Measurements from ENCODE around the gene ZP4.

Gene ZP4

GRCh38 chr1:237902960-237903743 is 12.4 kb upstream of the ZP4 start:
- no peak overlapping the region for H3K4me3 ChIP-seq (ENCODE audit: low read length)
- H3K27ac ChIP-seq (ENCODE audit: low read depth, low read length), result no peak overlapping the region
- 92% methylated on average over 4 of the region's 4 CpGs for WGBS
- H3K27me3 ChIP-seq (ENCODE audit: insufficient read depth, low read length), result no peaks in the 10 kb centered on the region
- H3K4me1 ChIP-seq (ENCODE audit: insufficient read depth, low read length), result peaks cover 8% of the 10 kb centered on the region; the same call in 1 of the 2 replicates
- no peak overlapping the region for H3K9ac ChIP-seq (ENCODE audit: low read depth, low read length)
- H3K9me3 ChIP-seq (ENCODE audit: insufficient read depth, low read depth, low read length), result no peaks in the 10 kb centered on the region
- H3K36me3 ChIP-seq (ENCODE audit: insufficient read depth, low read length), result no peaks in the 10 kb centered on the region

- no peaks in the 10 kb centered on the region for H3K36me3 ChIP-seq (ENCODE audit: insufficient read depth, low read length)
- no peak overlapping the region for H3K4me3 ChIP-seq (ENCODE audit: low read length)
- H3K27me3 ChIP-seq (ENCODE audit: insufficient read depth, low read length), result no peaks in the 10 kb centered on the region
- H3K27ac ChIP-seq (ENCODE audit: low read depth, low read length), result no peak overlapping the region
- 93% methylated on average over 2 of the region's 5 CpGs for WGBS
- no peaks in the 10 kb centered on the region for H3K9me3 ChIP-seq (ENCODE audit: insufficient read depth, low read depth, low read length)
- H3K9ac ChIP-seq (ENCODE audit: low read depth, low read length), result no peak overlapping the region
- H3K4me1 ChIP-seq (ENCODE audit: insufficient read depth, low read length), result peaks cover 8% of the 10 kb centered on the region; the same call in 1 of the 2 replicates
These were observed 10.7 kb upstream of the ZP4 start for GRCh38 chr1:237901299-237901934.

GRCh38 chr1:237895630-237896029 is 4.9 kb upstream of the ZP4 start:
- no peak overlapping the region for H3K4me3 ChIP-seq (ENCODE audit: low read length)
- H3K4me1 ChIP-seq (ENCODE audit: insufficient read depth, low read length), result peaks cover 3% of the 10 kb centered on the region; the same call in 1 of the 2 replicates
- no peak overlapping the region for H3K27ac ChIP-seq (ENCODE audit: low read depth, low read length)
- H3K36me3 ChIP-seq (ENCODE audit: insufficient read depth, low read length), result no peaks in the 10 kb centered on the region
- H3K9ac ChIP-seq (ENCODE audit: low read depth, low read length), result no peak overlapping the region
- H3K27me3 ChIP-seq (ENCODE audit: insufficient read depth, low read length), result no peaks in the 10 kb centered on the region
- H3K9me3 ChIP-seq (ENCODE audit: insufficient read depth, low read depth, low read length), result no peaks in the 10 kb centered on the region

GRCh38 chr1:237894131-237894530 is 3.4 kb upstream of the ZP4 start:
- H3K4me3 ChIP-seq (ENCODE audit: low read length), result no peak overlapping the region
- 88% methylated on average over 3 of the region's 3 CpGs for WGBS
- no peak overlapping the region for H3K9ac ChIP-seq (ENCODE audit: low read depth, low read length)
- no peaks in the 10 kb centered on the region for H3K27me3 ChIP-seq (ENCODE audit: insufficient read depth, low read length)
- no peaks in the 10 kb centered on the region for H3K9me3 ChIP-seq (ENCODE audit: insufficient read depth, low read depth, low read length)
- H3K4me1 ChIP-seq (ENCODE audit: insufficient read depth, low read length), result peaks cover 3% of the 10 kb centered on the region; the same call in 1 of the 2 replicates
- no peaks in the 10 kb centered on the region for H3K36me3 ChIP-seq (ENCODE audit: insufficient read depth, low read length)
- H3K27ac ChIP-seq (ENCODE audit: low read depth, low read length), result no peak overlapping the region

- Histone ChIP-seq H3K9ac (ENCODE audit: low read depth, low read length) (no peak overlapping the region), H3K27ac (ENCODE audit: low read depth, low read length) (no peak overlapping the region), H3K4me1 (ENCODE audit: insufficient read depth, low read length) (peaks cover 3% of the 10 kb centered on the region; the same call in 1 of the 2 replicates), H3K27me3 (ENCODE audit: insufficient read depth, low read length) (no peaks in the 10 kb centered on the region), H3K9me3 (ENCODE audit: insufficient read depth, low read depth, low read length) (no peaks in the 10 kb centered on the region), H3K4me3 (ENCODE audit: low read length) (no peak overlapping the region), H3K36me3 (ENCODE audit: insufficient read depth, low read length) (no peaks in the 10 kb centered on the region)
- WGBS, result 97% methylated on average over 3 of the region's 3 CpGs
These were observed 1.3 kb upstream of the ZP4 start for GRCh38 chr1:237891979-237892378.

- WGBS, result 100% methylated on average over 1 of the region's 2 CpGs
- no peak overlapping the region for H3K4me3 ChIP-seq (ENCODE audit: low read length)
- H3K36me3 ChIP-seq (ENCODE audit: insufficient read depth, low read length), result no peaks in the 10 kb centered on the region
- H3K9me3 ChIP-seq (ENCODE audit: insufficient read depth, low read depth, low read length), result no peaks in the 10 kb centered on the region
- no peak overlapping the region for H3K27ac ChIP-seq (ENCODE audit: low read depth, low read length)
- H3K9ac ChIP-seq (ENCODE audit: low read depth, low read length), result no peak overlapping the region
- H3K4me1 ChIP-seq (ENCODE audit: insufficient read depth, low read length), result peaks cover 3% of the 10 kb centered on the region; the same call in 1 of the 2 replicates
- H3K27me3 ChIP-seq (ENCODE audit: insufficient read depth, low read length), result no peaks in the 10 kb centered on the region
These were observed 544 bp upstream of the ZP4 start for GRCh38 chr1:237891266-237891665.

GRCh38 chr1:237890416-237890815 is 306 bp downstream of the ZP4 start:
- no peak overlapping the region for H3K9ac ChIP-seq (ENCODE audit: low read depth, low read length)
- no peaks in the 10 kb centered on the region for H3K9me3 ChIP-seq (ENCODE audit: insufficient read depth, low read depth, low read length)
- H3K4me3 ChIP-seq (ENCODE audit: low read length), result no peak overlapping the region
- H3K27ac ChIP-seq (ENCODE audit: low read depth, low read length), result no peak overlapping the region
- H3K36me3 ChIP-seq (ENCODE audit: insufficient read depth, low read length), result no peaks in the 10 kb centered on the region
- no peaks in the 10 kb centered on the region for H3K27me3 ChIP-seq (ENCODE audit: insufficient read depth, low read length)
- peaks cover 3% of the 10 kb centered on the region; the same call in 1 of the 2 replicates for H3K4me1 ChIP-seq (ENCODE audit: insufficient read depth, low read length)
- WGBS, result 93% methylated on average over 7 of the region's 7 CpGs

GRCh38 chr1:237888143-237888542 is 2.6 kb downstream of the ZP4 start:
- Histone ChIP-seq H3K4me1 (ENCODE audit: insufficient read depth, low read length) (no peaks in the 10 kb centered on the region), H3K9ac (ENCODE audit: low read depth, low read length) (no peak overlapping the region), H3K27ac (ENCODE audit: low read depth, low read length) (no peak overlapping the region), H3K9me3 (ENCODE audit: insufficient read depth, low read depth, low read length) (no peaks in the 10 kb centered on the region), H3K27me3 (ENCODE audit: insufficient read depth, low read length) (no peaks in the 10 kb centered on the region), H3K36me3 (ENCODE audit: insufficient read depth, low read length) (no peaks in the 10 kb centered on the region), H3K4me3 (ENCODE audit: low read length) (no peak overlapping the region)
- WGBS, result 98% methylated on average over 4 of the region's 4 CpGs

GRCh38 chr1:237887542-237887941 is 3.2 kb downstream of the ZP4 start:
- WGBS, result 92% methylated on average over 4 of the region's 4 CpGs
- no peaks in the 10 kb centered on the region for H3K9me3 ChIP-seq (ENCODE audit: insufficient read depth, low read depth, low read length)
- no peak overlapping the region for H3K9ac ChIP-seq (ENCODE audit: low read depth, low read length)
- H3K27me3 ChIP-seq (ENCODE audit: insufficient read depth, low read length), result no peaks in the 10 kb centered on the region
- H3K27ac ChIP-seq (ENCODE audit: low read depth, low read length), result no peak overlapping the region
- H3K4me3 ChIP-seq (ENCODE audit: low read length), result no peak overlapping the region
- H3K36me3 ChIP-seq (ENCODE audit: insufficient read depth, low read length), result no peaks in the 10 kb centered on the region
- no peaks in the 10 kb centered on the region for H3K4me1 ChIP-seq (ENCODE audit: insufficient read depth, low read length)

GRCh38 chr1:237884237-237884636 is 6.5 kb downstream of the ZP4 start:
- H3K9ac ChIP-seq (ENCODE audit: low read depth, low read length), result no peak overlapping the region
- H3K27ac ChIP-seq (ENCODE audit: low read depth, low read length), result no peak overlapping the region
- H3K27me3 ChIP-seq (ENCODE audit: insufficient read depth, low read length), result no peaks in the 10 kb centered on the region
- no peaks in the 10 kb centered on the region for H3K4me1 ChIP-seq (ENCODE audit: insufficient read depth, low read length)
- WGBS, result 92% methylated on average over 2 of the region's 2 CpGs
- no peaks in the 10 kb centered on the region for H3K36me3 ChIP-seq (ENCODE audit: insufficient read depth, low read length)
- H3K4me3 ChIP-seq (ENCODE audit: low read length), result no peak overlapping the region
- H3K9me3 ChIP-seq (ENCODE audit: insufficient read depth, low read depth, low read length), result no peaks in the 10 kb centered on the region

GRCh38 chr1:237879195-237879594 is 11.5 kb downstream of the ZP4 start:
- no peak overlapping the region for H3K9ac ChIP-seq (ENCODE audit: low read depth, low read length)

More at GRCh38 chr1:237879195-237879594, 11.5 kb downstream of the ZP4 start:
- H3K36me3 ChIP-seq (ENCODE audit: insufficient read depth, low read length), result no peaks in the 10 kb centered on the region
- H3K27me3 ChIP-seq (ENCODE audit: insufficient read depth, low read length), result no peaks in the 10 kb centered on the region
- H3K9me3 ChIP-seq (ENCODE audit: insufficient read depth, low read depth, low read length), result no peaks in the 10 kb centered on the region
- H3K27ac ChIP-seq (ENCODE audit: low read depth, low read length), result no peak overlapping the region
- H3K4me1 ChIP-seq (ENCODE audit: insufficient read depth, low read length), result peaks cover 3% of the 10 kb centered on the region; the same call in 1 of the 2 replicates
- H3K4me3 ChIP-seq (ENCODE audit: low read length), result no peak overlapping the region

All from HUES64 (cell line).